HepG2 (cell line): ENCODE data around the gene RPL23. TPM values are rescaled to one million over a fixed set of nuclear protein-coding genes. Genes with fewer than 3 reads are reported as not detected.

Experiments used
- ARID3A ChIP-seq: IDR thresholded peaks from 2 replicates; pipeline ENCODE4 v1.6.1; 2012; ENCODE audit warnings: low read depth, low read length, improper control_type of control experiment
- ATAD3A ChIP-seq: sonication (generic); formaldehyde crosslinking; IDR thresholded peaks from 2 replicates; pipeline ENCODE4 v1.4.0; 2020; ENCODE audit warnings: missing genetic modification reagents
- ATF6 ChIP-seq: sonication (generic); formaldehyde crosslinking; conservative IDR thresholded peaks from 2 replicates; pipeline ENCODE4 v1.4.0; 2020; ENCODE audit warnings: missing genetic modification reagents
- CREB1 ChIP-seq, 2 experiments: fragments of 450-650 bp in 1 of 2; IDR thresholded peaks; 2 replicates each; pipeline ENCODE4 v1.6.1; 2016 to 2017; ENCODE audit warnings: control low read depth in 1 of 2, mild to moderate bottlenecking in 1 of 2, missing compliant biosample characterization in 1 of 2, missing genetic modification characterization in 1 of 2
- ETV5 ChIP-seq: IDR thresholded peaks from 2 replicates; pipeline ENCODE4 v1.6.1; 2018; ENCODE audit warnings: missing biosample characterization, missing genetic modification reagents, inconsistent platforms, borderline replicate concordance
- IRX3 ChIP-seq: sonication (generic); formaldehyde crosslinking; IDR thresholded peaks from 2 replicates; pipeline ENCODE4 v1.8.1; 2023; ENCODE audit warnings: mild to moderate bottlenecking, low read depth, missing genetic modification reagents, borderline replicate concordance
- KAT2B ChIP-seq: fragments of 150-350 bp; IDR thresholded peaks from 2 replicates; pipeline ENCODE4 v1.6.1; 2014; ENCODE audit warnings: low read depth, low read length, borderline replicate concordance
- KDM3A ChIP-seq: IDR thresholded peaks from 2 replicates; pipeline ENCODE4 v1.6.1; 2018; ENCODE audit warnings: low read depth, missing compliant biosample characterization
- KDM6A ChIP-seq: IDR thresholded peaks from 2 replicates; pipeline ENCODE4 v1.6.1; 2016; ENCODE audit warnings: low read depth
- KLF11 ChIP-seq: IDR thresholded peaks from 2 replicates; pipeline ENCODE4 v1.6.1; 2016; ENCODE audit warnings: missing compliant biosample characterization
- MAF1 ChIP-seq: sonication (generic); formaldehyde crosslinking; IDR thresholded peaks from 2 replicates; pipeline ENCODE4 v1.5.0; 2020; ENCODE audit warnings: missing genetic modification reagents, borderline replicate concordance
- MXD4 ChIP-seq: IDR thresholded peaks from 2 replicates; pipeline ENCODE4 v1.6.1; 2016; ENCODE audit warnings: mild to moderate bottlenecking, missing biosample characterization, missing genetic modification reagents
- PHF20 ChIP-seq: sonication (generic); formaldehyde crosslinking; IDR thresholded peaks from 2 replicates; pipeline ENCODE4 v1.5.0; 2020; ENCODE audit warnings: mild to moderate bottlenecking, missing genetic modification reagents
- POGK ChIP-seq: sonication (generic); formaldehyde crosslinking; conservative IDR thresholded peaks from 2 replicates; pipeline ENCODE4 v1.8.0; 2022; ENCODE audit warnings: mild to moderate bottlenecking, moderate library complexity, missing genetic modification reagents
- RAD21 ChIP-seq: fragments of 450-650 bp; formaldehyde crosslinking; IDR thresholded peaks from 2 replicates; pipeline ENCODE4 v1.5.0; 2020; ENCODE audit warnings: mild to moderate bottlenecking
- SAP130 ChIP-seq: IDR thresholded peaks from 2 replicates; pipeline ENCODE4 v1.6.1; 2016; ENCODE audit warnings: low read depth
- SATB2 ChIP-seq: sonication (generic); formaldehyde crosslinking; IDR thresholded peaks from 2 replicates; pipeline ENCODE4 v1.5.0; 2020; ENCODE audit warnings: missing genetic modification reagents
- SIN3A ChIP-seq: IDR thresholded peaks from 2 replicates; pipeline ENCODE4 v1.6.1; 2011; ENCODE audit warnings: low read depth, mild to moderate bottlenecking, control low read depth, low read length, borderline replicate concordance
- TBX2 ChIP-seq: sonication (generic); formaldehyde crosslinking; IDR thresholded peaks from 2 replicates; pipeline ENCODE4 v1.5.0; 2020; ENCODE audit warnings: missing genetic modification reagents, mild to moderate bottlenecking, borderline replicate concordance
- YY1 ChIP-seq: IDR thresholded peaks from 2 replicates; pipeline ENCODE4 v1.6.1; 2011; ENCODE audit warnings: low read length, low read depth, moderate library complexity, mild to moderate bottlenecking; ENCODE audit not compliant: insufficient read depth, insufficient replicate concordance
- ZBTB3 ChIP-seq: sonication (generic); formaldehyde crosslinking; IDR thresholded peaks from 2 replicates; pipeline ENCODE4 v1.4.0; 2020; ENCODE audit warnings: low read depth, mild to moderate bottlenecking, moderate library complexity, missing genetic modification reagents, borderline replicate concordance
- ZNF256 ChIP-seq: sonication (generic); formaldehyde crosslinking; conservative IDR thresholded peaks from 2 replicates; pipeline ENCODE4 v1.4.0; 2020; ENCODE audit warnings: missing genetic modification reagents
- ZNF350 ChIP-seq: sonication (generic); formaldehyde crosslinking; IDR thresholded peaks from 2 replicates; pipeline ENCODE4 v1.4.0; 2020; ENCODE audit warnings: mild to moderate bottlenecking, low read depth, missing genetic modification reagents, borderline replicate concordance
- ZNF530 ChIP-seq: sonication (generic); formaldehyde crosslinking; IDR thresholded peaks from 2 replicates; pipeline ENCODE4 v1.5.0; 2020; ENCODE audit warnings: low read depth, mild to moderate bottlenecking, missing genetic modification reagents
- polyA plus RNA-seq, 8 experiments: library from polyadenylated mRNA; depleted of rRNA in 3 of 8; stranded (reverse) in 7 of 8; unstranded in 1 of 8; fragments of >200 nt; fragmentation: Illumina TruSeq in 4 of 8; extraction: Trizol in 4 of 8; gene quantifications; 2 replicates each; pipeline versions ENCODE4 v1.2.1 to v1.2.3, GENCODE V29; 2011 to 2016; ENCODE audit warnings: low read depth in 4 of 8, missing spikeins in 1 of 8, mixed read lengths in 1 of 8; ENCODE audit not compliant: insufficient read depth in 1 of 8
- total RNA-seq, 5 experiments: library from RNA; depleted of rRNA; stranded (reverse); fragments of >200 nt; fragmentation: Illumina TruSeq; extraction: Trizol; gene quantifications; 2 replicates each; pipeline ENCODE4 v1.2.3, GENCODE V29; 2016; ENCODE audit warnings: low read depth in 1 of 5

RPL23 gene
- total and polyA plus RNA-seq, 2 of the 13 experiments (the other 11 are each of a cell fraction or from before 2014, with no cell fraction given): 2,790 to 4,860 TPM

DNA sequence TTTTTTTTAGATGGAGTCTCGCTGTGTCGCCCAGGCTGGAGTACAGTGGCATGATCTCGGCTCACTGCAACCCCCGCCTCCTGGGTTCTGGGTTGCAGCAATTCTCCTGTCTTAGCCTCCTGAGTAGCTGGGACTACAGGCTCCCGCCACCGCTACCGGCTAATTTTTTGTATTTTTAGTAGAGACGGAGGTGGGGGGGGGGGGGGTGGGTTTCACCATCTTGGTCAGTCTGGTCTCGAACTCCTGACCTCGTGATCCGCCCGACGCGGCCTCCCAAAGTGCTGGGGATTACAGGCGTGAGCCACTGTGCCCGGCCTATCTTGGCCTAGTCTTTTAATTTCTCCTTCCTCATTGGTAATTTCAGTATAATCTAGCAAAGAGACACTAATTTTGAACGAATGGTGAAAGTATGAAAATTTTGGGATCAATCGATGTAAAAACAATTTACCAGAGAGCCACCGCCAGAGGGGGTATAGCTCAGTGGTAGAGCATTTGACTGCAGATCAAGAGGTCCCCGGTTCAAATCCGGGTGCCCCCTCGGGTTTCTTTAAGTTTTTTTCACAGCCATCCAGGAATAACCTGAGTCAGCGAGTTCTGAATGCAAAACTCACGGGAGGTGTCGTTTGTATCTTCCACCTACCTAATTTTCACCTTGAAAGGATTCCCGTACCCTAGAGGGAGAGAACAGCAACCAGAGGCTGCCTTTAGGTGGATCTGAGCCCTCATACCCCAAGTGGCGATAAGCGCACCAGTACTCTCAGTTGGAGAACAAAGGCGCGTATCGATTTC is 13.9 kb upstream of the RPL23 start (continued):
- TF ChIP-seq KDM3A (CRISPR knock-in tag): 0 out of 2 replicates have a peak, but pooled peaks have one; percentile 31
- TF ChIP-seq ARID3A: peak; percentile 49; the same call in 1 of the 2 replicates
- TF ChIP-seq ZNF530 (CRISPR knock-in tag): no peak
- TF ChIP-seq SAP130 (CRISPR knock-in tag): peak; percentile 39; the same call in 1 of the 2 replicates
- TF ChIP-seq ATAD3A (CRISPR knock-in tag): no peak
- TF ChIP-seq ATF6: 0 out of 2 replicates have a peak, but pooled peaks have one; percentile 69
- peak; percentile 38; the same call in 1 of the 2 replicates for TF ChIP-seq ETV5 (CRISPR knock-in tag)
- TF ChIP-seq MAF1 (CRISPR knock-in tag): peak; percentile 95
- no peak for TF ChIP-seq POGK (CRISPR knock-in tag)
- TF ChIP-seq RAD21 (CRISPR knock-in tag): peak; percentile 20; the same call in 1 of the 2 replicates
- no peak for TF ChIP-seq KDM6A (CRISPR knock-in tag)
- peak; percentile 53; the same call in 1 of the 2 replicates for TF ChIP-seq SIN3A
- TF ChIP-seq TBX2 (CRISPR knock-in tag): peak; percentile 40; the same call in 1 of the 2 replicates
- TF ChIP-seq ZBTB3 (CRISPR knock-in tag): no peak
- no peak for TF ChIP-seq ZNF256 (CRISPR knock-in tag)
- 0 out of 2 replicates have a peak, but pooled peaks have one; percentile 17 for TF ChIP-seq PHF20 (CRISPR knock-in tag)
- no peak for TF ChIP-seq KAT2B
- TF ChIP-seq SATB2 (CRISPR knock-in tag): peak; percentile 43; the same call in 1 of the 2 replicates
- no peak for TF ChIP-seq ZNF350 (CRISPR knock-in tag)
- TF ChIP-seq IRX3 (CRISPR knock-in tag): no peak
- 0 out of 2 replicates have a peak, but pooled peaks have one; percentile 6 for TF ChIP-seq CREB1 (IDR thresholded peaks at IDR 0.05)
- TF ChIP-seq CREB1 (CRISPR knock-in tag; IDR thresholded peaks at IDR 0.05): peak; percentile 69
- no peak for TF ChIP-seq YY1
- TF ChIP-seq KLF11 (CRISPR knock-in tag): peak; percentile 47; the same call in 1 of the 2 replicates
- TF ChIP-seq MXD4 (CRISPR knock-in tag): peak; percentile 25
